ENCODE measurements around the gene TLE3. TPM values are rescaled to one million over a fixed set of nuclear protein-coding genes. Genes with fewer than 3 reads are reported as not detected.

Gene TLE3
- polyA plus RNA-seq, 1 donor (not counting 4 experiments of a cell fraction or from before 2014, with no cell fraction given) = 8.3 TPM

DNA sequence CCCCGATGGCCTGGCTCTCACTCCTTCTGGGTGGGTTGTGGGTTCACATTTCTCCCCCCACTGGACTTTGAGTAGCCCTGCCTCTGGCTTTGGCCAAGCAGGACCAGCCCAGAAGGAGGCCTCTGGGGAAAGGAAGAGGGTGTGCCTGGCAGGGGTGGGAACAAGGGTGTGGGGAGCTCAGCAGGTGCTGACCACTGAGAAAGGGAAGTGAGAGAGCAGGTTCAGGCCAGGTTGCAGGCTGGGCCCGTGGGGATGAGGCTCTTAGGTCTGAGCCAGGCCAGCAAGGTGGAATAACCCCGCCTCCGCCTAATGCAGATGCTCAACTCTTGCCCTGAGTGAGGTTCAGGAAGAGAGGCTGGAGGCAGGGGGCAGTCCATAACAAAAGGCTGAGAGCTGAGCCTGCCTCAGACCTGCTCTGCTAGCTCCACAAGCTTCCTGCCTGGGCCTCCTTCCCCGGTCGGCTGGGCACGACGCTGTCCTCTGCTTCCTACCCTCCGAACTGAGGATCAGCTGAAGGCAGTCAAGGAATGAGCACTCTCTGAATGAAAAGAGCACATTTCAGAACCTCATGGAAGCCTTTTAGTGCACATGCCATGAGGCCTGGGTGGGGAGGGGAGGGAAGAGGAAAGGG lies 82.7 kb downstream of the TLE3 start:
- Histone ChIP-seq H3K9me1 (ENCODE audit: control insufficient read depth, extremely low read depth, insufficient read depth, low read length) (no peaks in the 10 kb centered on the region), H3K27ac (ENCODE audit: control insufficient read depth, insufficient read depth, low read length) (no peak overlapping the region), H3K9me3 (ENCODE audit: control insufficient read depth, low read depth, low read length) (no peaks in the 10 kb centered on the region), H3K4me1 (ENCODE audit: control insufficient read depth, extremely low read depth, insufficient read depth, low read length) (no peaks in the 10 kb centered on the region), H3K36me3 (ENCODE audit: control insufficient read depth in 2 of 2, extremely low read depth in 1 of 2, insufficient read depth in 2 of 2, low read length in 2 of 2) (no peaks in the 10 kb centered on the region), H3K4me2 (ENCODE audit: control insufficient read depth, extremely low read depth, insufficient read depth, low read depth, low read length) (no peak overlapping the region), H3K4me3 (ENCODE audit: control insufficient read depth in 2 of 3, extremely low read depth in 1 of 3, insufficient read depth in 2 of 3, low read depth in 1 of 3, low read length in 3 of 3) (no peak overlapping the region), H3K79me2 (ENCODE audit: control insufficient read depth, insufficient read depth, low read length) (no peaks in the 10 kb centered on the region), H4K20me1 (ENCODE audit: control insufficient read depth, extremely low read depth, insufficient read depth, low read length) (no peaks in the 10 kb centered on the region), H3K9ac (ENCODE audit: control insufficient read depth, extremely low read depth, insufficient read depth, low read length) (no peak overlapping the region), H2AFZ (ENCODE audit: control insufficient read depth, low read length) (no peak overlapping the region), H3K27me3 (ENCODE audit: control insufficient read depth, extremely low read depth, insufficient read depth, low read length) (peaks cover 70% of the 10 kb centered on the region)
- no peak for TF ChIP-seq EZH2 (IDR thresholded peaks at IDR 0.05; ENCODE audit: low read length)
- TF ChIP-seq, protein P1, sequence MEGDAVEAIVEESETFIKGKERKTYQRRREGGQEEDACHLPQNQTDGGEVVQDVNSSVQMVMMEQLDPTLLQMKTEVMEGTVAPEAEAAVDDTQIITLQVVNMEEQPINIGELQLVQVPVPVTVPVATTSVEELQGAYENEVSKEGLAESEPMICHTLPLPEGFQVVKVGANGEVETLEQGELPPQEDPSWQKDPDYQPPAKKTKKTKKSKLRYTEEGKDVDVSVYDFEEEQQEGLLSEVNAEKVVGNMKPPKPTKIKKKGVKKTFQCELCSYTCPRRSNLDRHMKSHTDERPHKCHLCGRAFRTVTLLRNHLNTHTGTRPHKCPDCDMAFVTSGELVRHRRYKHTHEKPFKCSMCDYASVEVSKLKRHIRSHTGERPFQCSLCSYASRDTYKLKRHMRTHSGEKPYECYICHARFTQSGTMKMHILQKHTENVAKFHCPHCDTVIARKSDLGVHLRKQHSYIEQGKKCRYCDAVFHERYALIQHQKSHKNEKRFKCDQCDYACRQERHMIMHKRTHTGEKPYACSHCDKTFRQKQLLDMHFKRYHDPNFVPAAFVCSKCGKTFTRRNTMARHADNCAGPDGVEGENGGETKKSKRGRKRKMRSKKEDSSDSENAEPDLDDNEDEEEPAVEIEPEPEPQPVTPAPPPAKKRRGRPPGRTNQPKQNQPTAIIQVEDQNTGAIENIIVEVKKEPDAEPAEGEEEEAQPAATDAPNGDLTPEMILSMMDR (optimal IDR thresholded peaks at IDR 0.05 in 1 of 3, IDR thresholded peaks at IDR 0.05 in 1 of 3, conservative IDR thresholded peaks at IDR 0.05 in 1 of 3; ENCODE audit: extremely low read depth in 1 of 3, insufficient read depth in 2 of 3, low read length in 3 of 3) = no peak
- no peak for FAIRE-seq
- DNase-seq (ENCODE audit: low read depth, low spot score) = no peak
- dilution Hi-C loops (cut with MboI; ENCODE audit: extremely low pct_ligation_motif_present, low sequenced_read_pairs) = no loop called here

DNA sequence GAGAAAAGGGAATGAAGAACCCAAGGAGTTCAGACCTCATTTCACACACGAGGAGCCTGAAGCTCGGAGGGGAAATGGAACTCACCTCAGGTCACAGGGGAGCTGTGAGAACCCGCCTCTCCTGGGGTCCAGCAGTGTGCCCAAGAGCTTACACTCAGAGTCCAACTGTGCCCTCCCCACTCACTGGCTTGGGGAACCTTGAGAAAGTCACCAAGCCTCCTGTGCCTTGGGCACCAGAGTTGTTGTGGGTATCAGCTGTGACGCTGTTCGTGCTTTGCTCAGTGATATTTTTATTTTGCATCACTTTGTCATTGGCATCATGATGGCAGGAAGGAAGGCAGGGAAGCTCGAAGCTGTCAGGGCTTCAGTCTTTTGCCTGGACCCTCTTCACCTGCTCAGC lies 83.4 kb downstream of the TLE3 start:
- Histone ChIP-seq H3K27me3 (ENCODE audit: control insufficient read depth, extremely low read depth, insufficient read depth, low read length) (peaks cover 68% of the 10 kb centered on the region), H3K9me3 (ENCODE audit: control insufficient read depth, low read depth, low read length) (no peaks in the 10 kb centered on the region), H3K36me3 (ENCODE audit: control insufficient read depth in 2 of 2, extremely low read depth in 1 of 2, insufficient read depth in 2 of 2, low read length in 2 of 2) (no peaks in the 10 kb centered on the region), H3K9me1 (ENCODE audit: control insufficient read depth, extremely low read depth, insufficient read depth, low read length) (no peaks in the 10 kb centered on the region), H3K27ac (ENCODE audit: control insufficient read depth, insufficient read depth, low read length) (no peak overlapping the region), H3K4me2 (ENCODE audit: control insufficient read depth, extremely low read depth, insufficient read depth, low read depth, low read length) (no peak overlapping the region), H3K4me1 (ENCODE audit: control insufficient read depth, extremely low read depth, insufficient read depth, low read length) (no peaks in the 10 kb centered on the region), H3K4me3 (ENCODE audit: control insufficient read depth in 2 of 3, extremely low read depth in 1 of 3, insufficient read depth in 2 of 3, low read depth in 1 of 3, low read length in 3 of 3) (no peak overlapping the region), H3K79me2 (ENCODE audit: control insufficient read depth, insufficient read depth, low read length) (no peaks in the 10 kb centered on the region), H4K20me1 (ENCODE audit: control insufficient read depth, extremely low read depth, insufficient read depth, low read length) (no peaks in the 10 kb centered on the region), H2AFZ (ENCODE audit: control insufficient read depth, low read length) (no peak overlapping the region), H3K9ac (ENCODE audit: control insufficient read depth, extremely low read depth, insufficient read depth, low read length) (no peak overlapping the region)
- TF ChIP-seq EZH2 (IDR thresholded peaks at IDR 0.05; ENCODE audit: low read length) = no peak
- TF ChIP-seq, protein P1 (optimal IDR thresholded peaks at IDR 0.05 in 1 of 3, IDR thresholded peaks at IDR 0.05 in 1 of 3, conservative IDR thresholded peaks at IDR 0.05 in 1 of 3; ENCODE audit: extremely low read depth in 1 of 3, insufficient read depth in 2 of 3, low read length in 3 of 3) = no peak
- DNase-seq (ENCODE audit: low read depth, low spot score) = no peak
- FAIRE-seq = no peak
- dilution Hi-C loops (cut with MboI; ENCODE audit: extremely low pct_ligation_motif_present, low sequenced_read_pairs) = no loop called here
